Astrocyte of the spinal cord (primary cell): ENCODE measurements around the gene PKDCC.

Experiments used
- DNase-seq: peaks from one replicate; pipeline ENCODE4 v3.0.0; 2011; ENCODE audit warnings: low read depth, low spot score
- H3K4me3 ChIP-seq: 2 replicates; pipeline ENCODE4 v1.5.1; 2011; ENCODE audit warnings: low read depth, mild to moderate bottlenecking, low read length, moderate library complexity
- in situ Hi-C: cut with HindIII; loops from 2 replicates; pipeline ENCODE4 v1.10.0; 2017; ENCODE audit warnings: low sequenced_read_pairs
- TF ChIP-seq, protein P1 (sequence below): IDR thresholded peaks from 2 replicates; pipeline ENCODE4 v1.5.1; 2012; ENCODE audit warnings: low read depth, mild to moderate bottlenecking, low read length, inconsistent platforms

PKDCC gene

GRCh38 chr2:42021464-42021863 lies 26.4 kb upstream of the PKDCC start:
- H3K4me3 ChIP-seq = no peak overlapping the region
- peak; percentile 57 for DNase-seq
- TF ChIP-seq, protein P1, sequence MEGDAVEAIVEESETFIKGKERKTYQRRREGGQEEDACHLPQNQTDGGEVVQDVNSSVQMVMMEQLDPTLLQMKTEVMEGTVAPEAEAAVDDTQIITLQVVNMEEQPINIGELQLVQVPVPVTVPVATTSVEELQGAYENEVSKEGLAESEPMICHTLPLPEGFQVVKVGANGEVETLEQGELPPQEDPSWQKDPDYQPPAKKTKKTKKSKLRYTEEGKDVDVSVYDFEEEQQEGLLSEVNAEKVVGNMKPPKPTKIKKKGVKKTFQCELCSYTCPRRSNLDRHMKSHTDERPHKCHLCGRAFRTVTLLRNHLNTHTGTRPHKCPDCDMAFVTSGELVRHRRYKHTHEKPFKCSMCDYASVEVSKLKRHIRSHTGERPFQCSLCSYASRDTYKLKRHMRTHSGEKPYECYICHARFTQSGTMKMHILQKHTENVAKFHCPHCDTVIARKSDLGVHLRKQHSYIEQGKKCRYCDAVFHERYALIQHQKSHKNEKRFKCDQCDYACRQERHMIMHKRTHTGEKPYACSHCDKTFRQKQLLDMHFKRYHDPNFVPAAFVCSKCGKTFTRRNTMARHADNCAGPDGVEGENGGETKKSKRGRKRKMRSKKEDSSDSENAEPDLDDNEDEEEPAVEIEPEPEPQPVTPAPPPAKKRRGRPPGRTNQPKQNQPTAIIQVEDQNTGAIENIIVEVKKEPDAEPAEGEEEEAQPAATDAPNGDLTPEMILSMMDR = no peak
- in situ Hi-C loops = no loop called here

GRCh38 chr2:42025151-42025582 lies 22.7 kb upstream of the PKDCC start:
- TF ChIP-seq, protein P1 = no peak
- no peak overlapping the region for H3K4me3 ChIP-seq
- DNase-seq = peak; percentile 73
- in situ Hi-C loops = no loop called here

GRCh38 chr2:42026272-42026671 lies 21.5 kb upstream of the PKDCC start:
- in situ Hi-C loops = no loop called here
- DNase-seq = no peak
- H3K4me3 ChIP-seq = no peak overlapping the region
- TF ChIP-seq, protein P1 = no peak

DNA sequence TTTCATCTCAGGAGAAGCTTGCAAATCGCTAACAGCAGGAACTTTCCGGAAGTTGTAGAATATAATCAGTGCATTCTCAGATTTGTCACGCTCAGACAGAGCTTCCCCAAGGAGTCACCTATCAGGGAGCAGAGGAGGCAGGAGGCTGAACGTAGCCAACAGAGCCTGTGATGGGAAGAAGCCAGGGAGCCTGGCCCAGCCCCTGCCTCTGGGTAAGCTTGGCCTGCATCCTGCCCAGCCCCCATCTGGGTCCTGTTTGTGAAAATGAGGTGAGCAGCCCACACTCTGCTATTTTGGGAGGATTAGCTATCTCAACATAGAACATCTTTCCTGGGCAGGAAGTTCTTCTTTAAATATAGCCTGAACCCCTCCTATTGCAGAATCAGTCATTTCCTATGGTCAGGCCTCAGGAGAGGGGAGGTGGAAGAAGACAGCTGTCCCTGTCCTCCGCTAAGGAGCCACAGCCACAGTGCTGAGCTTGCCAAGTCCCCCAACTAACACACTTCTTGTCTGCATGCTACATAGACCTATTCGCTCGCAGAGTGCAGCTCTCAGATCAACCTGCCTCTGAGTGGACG lies 19.2 kb upstream of the PKDCC start:
- in situ Hi-C loops = no loop called here
- TF ChIP-seq, protein P1 = no peak
- peak; percentile 28 for DNase-seq
- no peak overlapping the region for H3K4me3 ChIP-seq

DNA sequence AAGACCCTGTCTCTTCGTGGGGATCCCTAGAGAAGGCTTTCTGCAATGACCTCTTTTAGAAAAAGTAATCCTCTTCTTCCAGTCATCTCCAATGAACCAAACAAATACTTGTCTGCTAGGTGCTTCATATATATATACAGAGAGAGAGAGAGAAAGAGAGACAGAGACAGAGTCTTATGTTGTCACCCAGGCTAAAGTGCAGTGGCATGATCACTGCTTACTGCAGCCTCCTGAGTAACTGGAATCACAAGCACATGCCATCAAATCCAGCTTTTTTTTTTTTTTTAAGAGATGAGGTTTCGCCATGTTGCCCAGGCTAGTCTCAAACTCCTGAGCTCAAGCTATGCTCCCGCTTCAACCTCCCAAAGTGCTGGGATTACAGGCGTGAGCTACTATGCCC lies 18.6 kb upstream of the PKDCC start:
- no peak overlapping the region for H3K4me3 ChIP-seq
- in situ Hi-C loops = no loop called here
- no peak for DNase-seq
- TF ChIP-seq, protein P1 = no peak

GRCh38 chr2:42029639-42030199 lies 18.1 kb upstream of the PKDCC start:
- TF ChIP-seq, protein P1 = no peak
- H3K4me3 ChIP-seq = no peak overlapping the region
- DNase-seq = no peak
- in situ Hi-C loops = no loop called here
